Measurements from ENCODE around the gene MAP3K19. TPM values are rescaled to one million over a fixed set of nuclear protein-coding genes. Genes with fewer than 3 reads are reported as not detected.

MAP3K19 gene
- total and polyA plus RNA-seq, 2 of the 8 experiments (the other 6 are each of a cell fraction or from before 2014, with no cell fraction given): not detected

DNA sequence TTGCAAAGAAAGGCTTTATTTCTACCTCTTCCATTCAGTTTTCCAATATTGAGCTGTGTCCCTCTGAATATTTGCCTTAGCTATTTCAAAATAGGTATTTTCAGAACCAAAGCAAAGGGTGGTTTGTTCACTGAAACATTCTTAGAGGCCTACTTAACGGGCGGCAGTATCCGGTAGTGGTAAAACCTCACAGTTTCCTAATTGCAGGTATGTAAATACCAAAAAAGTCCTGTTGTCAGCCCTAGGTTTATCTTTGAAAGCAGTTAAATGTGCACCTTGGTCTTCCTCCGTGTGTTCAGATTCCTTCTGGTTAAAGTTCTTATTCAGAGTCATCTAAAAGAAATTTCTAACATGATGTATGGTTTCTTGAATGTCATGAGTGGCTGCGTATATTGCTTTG is 89.8 kb downstream of the MAP3K19 start (continued):
- TF ChIP-seq POLR2AphosphoS5 (IDR thresholded peaks at IDR 0.05; ENCODE audit: low read depth, low read length): no peak

Measured in H1 (cell line).